GM18511 (cell line): ENCODE results near the gene S100A10.

ENCODE experiments used
- ATAC-seq: cut with Tn5 transposase; IDR thresholded peaks from one replicate; pipeline ENCODE4 v1.9.1; 2021; ENCODE audit warnings: mild to moderate bottlenecking, moderate library complexity; ENCODE audit not compliant: unreplicated experiment

The S100A10 gene

DNA sequence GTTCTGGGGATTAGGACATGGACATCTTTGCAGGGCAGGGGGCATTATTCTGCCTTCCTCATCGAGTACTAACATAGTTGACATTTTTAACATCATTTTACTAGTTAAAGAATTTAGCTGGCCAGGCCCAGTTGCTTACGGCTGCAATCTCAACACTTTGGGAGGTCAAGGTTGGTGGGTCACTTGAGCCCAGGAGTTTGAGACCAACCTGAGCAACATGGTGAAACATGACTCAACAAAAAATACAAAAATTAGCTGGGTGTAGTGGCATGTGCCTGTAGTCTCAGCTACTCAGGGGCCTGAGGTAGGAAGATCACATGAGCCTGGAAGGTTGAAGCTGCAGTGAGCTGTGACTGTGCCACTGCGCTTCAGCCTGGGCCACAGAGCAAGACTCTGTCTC is 54.5 kb downstream of the S100A10 start:
- ATAC-seq: no peak

DNA sequence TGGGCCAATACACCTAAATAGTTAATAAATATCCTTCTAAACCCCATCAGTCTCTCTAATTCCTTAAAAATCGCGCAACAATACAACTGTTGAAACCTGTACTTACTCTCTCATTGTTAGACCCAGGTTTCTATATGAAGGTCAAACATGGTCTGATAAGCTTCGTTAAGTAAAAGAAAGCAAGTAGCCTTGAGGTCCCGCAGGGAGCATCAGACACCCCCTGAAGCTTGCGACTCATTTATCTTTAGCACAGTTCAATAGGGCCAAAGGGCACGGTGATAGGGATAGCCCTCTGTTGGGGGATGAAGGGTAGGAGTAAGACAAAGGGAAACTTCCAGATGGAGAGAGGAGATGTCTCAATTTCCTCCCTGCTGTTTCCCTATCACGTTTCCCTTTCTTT is 57.0 kb downstream of the S100A10 start:
- ATAC-seq: no peak

DNA sequence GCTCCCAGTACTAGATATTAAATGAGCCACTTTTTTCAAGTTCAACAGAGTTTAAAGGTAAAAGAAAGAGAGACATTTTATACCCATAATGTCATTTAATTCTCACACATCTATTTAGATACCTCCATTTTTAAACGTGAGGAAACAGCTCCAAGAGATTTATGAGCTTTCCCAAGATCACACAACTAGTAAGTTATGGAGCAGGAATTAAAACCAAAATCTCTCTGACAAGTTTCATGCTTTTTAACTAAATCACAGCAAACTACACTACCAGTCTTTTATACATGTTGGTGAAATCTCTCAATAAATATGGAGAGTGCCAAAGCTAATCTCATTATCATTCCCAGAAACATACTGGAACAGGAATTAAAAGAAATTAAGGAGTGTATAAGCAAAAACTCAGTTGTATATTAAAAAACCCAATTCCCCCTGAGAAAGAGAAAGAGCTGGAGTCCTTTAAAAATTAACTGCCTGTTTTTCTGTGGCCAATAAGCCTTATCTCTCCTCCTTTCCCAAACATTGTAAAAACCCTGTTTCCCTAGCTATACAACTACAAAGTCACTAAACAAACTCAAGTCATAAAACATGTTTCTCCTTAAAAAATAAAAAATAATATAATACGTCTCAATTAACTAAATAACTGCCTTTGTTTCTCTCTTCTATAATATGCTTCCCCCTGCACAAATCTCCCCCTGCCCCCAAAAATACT is 57.6 kb downstream of the S100A10 start:
- no peak for ATAC-seq

DNA sequence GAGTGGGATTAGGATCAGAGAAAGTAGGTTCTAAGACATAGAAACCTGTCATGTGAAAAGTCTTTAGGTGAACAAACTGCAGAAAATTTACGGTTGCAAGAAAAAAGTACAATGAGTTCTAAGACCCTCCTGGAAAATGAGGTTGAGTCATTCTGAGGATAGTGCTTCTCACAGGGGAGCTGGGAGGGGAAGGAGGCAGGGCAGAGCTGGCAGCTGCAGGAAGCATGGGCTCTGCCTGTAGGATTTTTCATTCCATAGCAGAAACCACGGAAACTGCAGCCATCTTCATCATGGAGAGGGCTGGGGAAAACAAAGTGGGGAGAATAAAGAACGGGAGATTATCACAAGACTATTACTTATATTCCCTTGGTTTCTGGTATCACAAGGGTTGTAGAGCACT is 58.5 kb downstream of the S100A10 start:
- no peak for ATAC-seq

DNA sequence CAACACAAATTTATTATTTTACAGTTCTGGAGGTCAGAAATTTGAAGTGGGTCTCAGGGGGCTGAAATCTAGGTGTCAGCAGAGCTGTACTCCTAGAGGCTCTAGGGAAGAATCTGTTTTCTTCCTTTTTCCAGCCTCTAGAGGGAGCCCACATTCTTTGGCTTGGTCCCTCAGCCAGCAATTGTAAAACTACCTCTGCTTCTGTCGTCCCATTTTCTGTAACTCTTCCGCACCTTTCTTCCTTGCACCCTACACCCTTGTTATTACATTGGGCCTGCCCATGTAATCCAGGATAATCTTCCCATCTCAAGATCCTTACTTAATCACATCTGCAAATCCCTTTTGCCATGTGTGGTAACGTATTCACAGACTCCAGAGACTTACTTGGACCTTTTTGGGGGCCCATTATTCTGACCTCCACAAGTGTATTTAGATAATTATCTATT is 59.6 kb downstream of the S100A10 start:
- ATAC-seq: no peak
